Spinal cord (tissue), 10 donors: ENCODE results near the gene DEDD. TPM values are rescaled to one million over a fixed set of nuclear protein-coding genes. Genes with fewer than 3 reads are reported as not detected.

Source experiments
- DNase-seq, 6 donors: peaks; one replicate each; pipeline versions ENCODE4 v3.0.0 to v3.0.0-alpha.2; 2013 to 2015; ENCODE audit warnings: low spot score in 6 of 6, low read depth in 4 of 6
- H3K27ac ChIP-seq: one replicate; pipeline ENCODE4 v1.5.1; 2013; ENCODE audit warnings: low read depth, low read length, control low read depth
- H3K27me3 ChIP-seq: one replicate; pipeline ENCODE4 v1.6.1; 2013; ENCODE audit warnings: low read length; ENCODE audit not compliant: control insufficient read depth, insufficient read depth
- H3K36me3 ChIP-seq: one replicate; pipeline ENCODE4 v1.6.1; 2013; ENCODE audit warnings: low read length; ENCODE audit not compliant: control insufficient read depth, insufficient read depth
- H3K4me1 ChIP-seq: one replicate; pipeline ENCODE4 v1.6.1; 2013; ENCODE audit warnings: low read length; ENCODE audit not compliant: control insufficient read depth, insufficient read depth
- H3K4me3 ChIP-seq: one replicate; pipeline ENCODE4 v1.5.1; 2013; ENCODE audit warnings: low read depth, low read length, control low read depth
- H3K9me3 ChIP-seq: one replicate; pipeline ENCODE4 v1.6.1; 2013; ENCODE audit warnings: low read length; ENCODE audit not compliant: control insufficient read depth, insufficient read depth
- WGBS: methylation state at CpG from one replicate; pipeline ENCODE4 v1.1.5; 2013; ENCODE audit warnings: missing lambda C conversion rate; ENCODE audit not compliant: insufficient coverage; 5-methylcytosine and 5-hydroxymethylcytosine counted together
- polyA plus RNA-seq, 2 donors: library from polyadenylated mRNA; unstranded; fragments of 120-200 nt; gene quantifications; one replicate each; pipeline ENCODE4 v1.2.1, GENCODE V29; 2013; ENCODE audit not compliant: insufficient read length in 2 of 2
- total RNA-seq, 2 donors: library from RNA; depleted of rRNA in 1 of 2; stranded (reverse); fragments of 120-200 nt in 1 of 2; fragments of >200 nt in 1 of 2; gene quantifications; one replicate each; pipeline versions ENCODE4 v1.2.3 to v1.2.4, GENCODE V29; 2013 to 2014
- donor health status: healthy.

Gene DEDD
- total and polyA plus RNA-seq, 4 donors, result 16.3 to 61.5 (median 37.6) TPM

GRCh38 chr1:161174911-161175310 lies 42.4 kb upstream of the DEDD start:
- H3K27ac ChIP-seq, result no peak overlapping the region
- H3K4me3 ChIP-seq, result no peak overlapping the region

GRCh38 chr1:161173711-161174110 lies 41.2 kb upstream of the DEDD start:
- DNase-seq, result no peak
- no peaks in the 10 kb centered on the region for H3K9me3 ChIP-seq
- no peak overlapping the region for H3K27ac ChIP-seq

More at GRCh38 chr1:161174911-161175310, 42.4 kb upstream of the DEDD start:
- Histone ChIP-seq H3K4me1 (peaks cover 13% of the 10 kb centered on the region), H3K27me3 (no peaks in the 10 kb centered on the region), H3K36me3 (peaks cover 57% of the 10 kb centered on the region), H3K9me3 (no peaks in the 10 kb centered on the region)
- DNase-seq, result no peak
- 98% methylated on average over 11 of the region's 11 CpGs for WGBS

GRCh38 chr1:161172776-161173376 lies 40.4 kb upstream of the DEDD start:
- Histone ChIP-seq H3K4me1 (peaks cover 15% of the 10 kb centered on the region), H3K9me3 (no peaks in the 10 kb centered on the region), H3K27me3 (no peaks in the 10 kb centered on the region), H3K27ac (no peak overlapping the region), H3K36me3 (peaks cover 77% of the 10 kb centered on the region), H3K4me3 (no peak overlapping the region)
- DNase-seq, result no peak
- 100% methylated on average over 1 of the region's 4 CpGs for WGBS

More at GRCh38 chr1:161173711-161174110, 41.2 kb upstream of the DEDD start:
- H3K4me1 ChIP-seq, result peaks cover 13% of the 10 kb centered on the region
- H3K27me3 ChIP-seq, result no peaks in the 10 kb centered on the region
- peaks cover 69% of the 10 kb centered on the region for H3K36me3 ChIP-seq
- 98% methylated on average over 10 of the region's 11 CpGs for WGBS
- H3K4me3 ChIP-seq, result no peak overlapping the region

- WGBS, result no CpG with 5 or more reads among the region's 1 CpG
- Histone ChIP-seq H3K4me1 (peaks cover 15% of the 10 kb centered on the region), H3K4me3 (no peak overlapping the region), H3K36me3 (peaks cover 80% of the 10 kb centered on the region), H3K27ac (no peak overlapping the region), H3K27me3 (no peaks in the 10 kb centered on the region), H3K9me3 (no peaks in the 10 kb centered on the region)
- no peak for DNase-seq
These were observed 39.9 kb upstream of the DEDD start for GRCh38 chr1:161172349-161172748.

GRCh38 chr1:161171696-161172095 lies 39.2 kb upstream of the DEDD start:
- no peak for DNase-seq
- Histone ChIP-seq H3K27me3 (no peaks in the 10 kb centered on the region), H3K27ac (no peak overlapping the region), H3K4me3 (no peak overlapping the region), H3K4me1 (peaks cover 19% of the 10 kb centered on the region), H3K36me3 (peaks cover 77% of the 10 kb centered on the region), H3K9me3 (no peaks in the 10 kb centered on the region)
- WGBS, result 89% methylated on average over 11 of the region's 12 CpGs

- H3K9me3 ChIP-seq, result no peaks in the 10 kb centered on the region
- H3K4me3 ChIP-seq, result no peak overlapping the region
- H3K4me1 ChIP-seq, result peaks cover 19% of the 10 kb centered on the region
- H3K27me3 ChIP-seq, result no peaks in the 10 kb centered on the region
- no peak overlapping the region for H3K27ac ChIP-seq
- DNase-seq, result no peak
- 62% methylated on average over 2 of the region's 5 CpGs for WGBS
- H3K36me3 ChIP-seq, result peaks cover 77% of the 10 kb centered on the region
These were observed 38.7 kb upstream of the DEDD start for GRCh38 chr1:161171191-161171590.

GRCh38 chr1:161168906-161169305 lies 36.4 kb upstream of the DEDD start:
- no peak overlapping the region for H3K27ac ChIP-seq
- H3K27me3 ChIP-seq, result no peaks in the 10 kb centered on the region
- peaks cover 31% of the 10 kb centered on the region for H3K4me1 ChIP-seq
- H3K9me3 ChIP-seq, result no peaks in the 10 kb centered on the region
- 93% methylated on average over 8 of the region's 9 CpGs for WGBS
- peaks cover 70% of the 10 kb centered on the region for H3K36me3 ChIP-seq
- no peak overlapping the region for H3K4me3 ChIP-seq
- DNase-seq, result no peak

GRCh38 chr1:161166669-161167548 lies 34.4 kb upstream of the DEDD start:
- peaks cover 70% of the 10 kb centered on the region for H3K36me3 ChIP-seq

GRCh38 chr1:161165742-161166668 lies 33.5 kb upstream of the DEDD start, which contains the start of gene PPOX:
PPOX (plus strand) TSS chr1:161166426; CDS start chr1:161166848, 422 bp downstream.
- H3K4me1 ChIP-seq, result peaks cover 39% of the 10 kb centered on the region
- no peaks in the 10 kb centered on the region for H3K27me3 ChIP-seq
- peak within 1 kb of the TSS; percentile 91 for H3K4me3 ChIP-seq
- DNase-seq, result peak; percentile 96 to 100 (median 98)
- peak within 1 kb of the TSS; percentile 95 for H3K27ac ChIP-seq
- no peaks in the 10 kb centered on the region for H3K9me3 ChIP-seq
- WGBS, result 0% methylated on average over 49 of the region's 54 CpGs
- H3K36me3 ChIP-seq, result peaks cover 70% of the 10 kb centered on the region

More at GRCh38 chr1:161166669-161167548, 34.4 kb upstream of the DEDD start:
- DNase-seq, result peak in 1 of 6 donors; percentile 26
- 3% methylated on average over 29 of the region's 33 CpGs for WGBS
- peak overlapping the region; percentile 91 for H3K4me3 ChIP-seq
- H3K27me3 ChIP-seq, result no peaks in the 10 kb centered on the region
- H3K4me1 ChIP-seq, result peaks cover 31% of the 10 kb centered on the region
- H3K9me3 ChIP-seq, result no peaks in the 10 kb centered on the region
- H3K27ac ChIP-seq, result peak overlapping the region; percentile 95
